Measurements from ENCODE around the gene JAG2.

Gene JAG2

DNA sequence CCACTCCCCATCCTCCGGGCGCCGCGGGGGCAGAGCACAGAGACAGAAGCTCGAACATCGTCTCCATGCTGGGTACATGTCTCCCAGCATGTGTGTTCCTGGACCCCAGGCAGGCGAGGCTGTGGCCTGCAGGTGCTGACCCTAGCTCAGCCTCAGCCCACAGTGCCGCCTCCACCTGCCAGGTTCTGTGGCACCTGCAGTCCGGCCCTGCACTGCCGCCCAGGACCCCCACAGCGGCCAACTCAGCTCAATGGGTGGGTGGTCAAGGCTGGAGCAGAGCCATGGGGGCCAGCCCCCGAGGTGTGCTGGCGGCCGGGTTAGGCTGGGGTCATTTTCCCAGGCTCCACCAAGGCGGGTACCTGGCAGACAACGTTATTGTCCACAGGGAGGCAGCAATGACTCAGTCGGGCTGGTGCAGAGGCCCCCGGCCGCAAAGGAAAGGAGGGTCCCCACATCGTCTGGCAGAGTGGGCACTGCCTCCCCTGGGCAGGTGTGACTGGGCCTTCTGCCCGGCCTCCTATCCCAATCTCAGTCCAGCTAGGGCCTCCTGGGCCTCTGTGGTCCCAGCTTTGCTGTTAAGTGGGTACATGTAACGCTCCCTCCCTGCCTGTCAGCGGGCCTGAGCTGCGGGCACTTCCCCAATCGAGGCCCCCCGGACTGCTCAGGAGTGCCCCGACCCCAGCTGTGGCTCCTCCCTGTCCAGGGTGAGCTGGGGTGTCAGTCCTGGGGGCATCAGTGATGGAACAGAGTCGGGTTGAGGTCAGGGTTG lies 32.8 kb upstream of the JAG2 start:
- ATAC-seq (ENCODE audit: insufficient read depth, low read depth): peak; percentile 3; the same call in 1 of the 3 replicates
- no peak for TF ChIP-seq EZH2 (IDR thresholded peaks at IDR 0.05; ENCODE audit: borderline replicate concordance, low read depth, low read length, severe bottlenecking)
- TF ChIP-seq, protein P1, sequence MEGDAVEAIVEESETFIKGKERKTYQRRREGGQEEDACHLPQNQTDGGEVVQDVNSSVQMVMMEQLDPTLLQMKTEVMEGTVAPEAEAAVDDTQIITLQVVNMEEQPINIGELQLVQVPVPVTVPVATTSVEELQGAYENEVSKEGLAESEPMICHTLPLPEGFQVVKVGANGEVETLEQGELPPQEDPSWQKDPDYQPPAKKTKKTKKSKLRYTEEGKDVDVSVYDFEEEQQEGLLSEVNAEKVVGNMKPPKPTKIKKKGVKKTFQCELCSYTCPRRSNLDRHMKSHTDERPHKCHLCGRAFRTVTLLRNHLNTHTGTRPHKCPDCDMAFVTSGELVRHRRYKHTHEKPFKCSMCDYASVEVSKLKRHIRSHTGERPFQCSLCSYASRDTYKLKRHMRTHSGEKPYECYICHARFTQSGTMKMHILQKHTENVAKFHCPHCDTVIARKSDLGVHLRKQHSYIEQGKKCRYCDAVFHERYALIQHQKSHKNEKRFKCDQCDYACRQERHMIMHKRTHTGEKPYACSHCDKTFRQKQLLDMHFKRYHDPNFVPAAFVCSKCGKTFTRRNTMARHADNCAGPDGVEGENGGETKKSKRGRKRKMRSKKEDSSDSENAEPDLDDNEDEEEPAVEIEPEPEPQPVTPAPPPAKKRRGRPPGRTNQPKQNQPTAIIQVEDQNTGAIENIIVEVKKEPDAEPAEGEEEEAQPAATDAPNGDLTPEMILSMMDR (IDR thresholded peaks at IDR 0.05; ENCODE audit: borderline replicate concordance, extremely low read depth, low read length, poor library complexity, severe bottlenecking): peak; percentile 23
- no peak overlapping the region for H3K9ac ChIP-seq (ENCODE audit: low read depth, low read length)
- peaks cover 22% of the 10 kb centered on the region for H4K20me1 ChIP-seq (ENCODE audit: insufficient read depth, low read length)
- DNase-seq: no peak
- H3K27me3 ChIP-seq (ENCODE audit: insufficient read depth, low read length, poor library complexity): peaks cover 15% of the 10 kb centered on the region
- H3K36me3 ChIP-seq (ENCODE audit: insufficient read depth, low read length): no peaks in the 10 kb centered on the region
- H2AFZ ChIP-seq (ENCODE audit: low read depth, low read length): no peak overlapping the region
- H3K27ac ChIP-seq (ENCODE audit: low read length): no peak overlapping the region
- H3K4me3 ChIP-seq (ENCODE audit: low read depth in 1 of 2, low read length in 2 of 2): no peak overlapping the region
- no peak overlapping the region for H3K4me2 ChIP-seq (ENCODE audit: insufficient read depth, low read length)
- no peaks in the 10 kb centered on the region for H3K9me3 ChIP-seq (ENCODE audit: insufficient read depth, low read length, severe bottlenecking)
- H3K79me2 ChIP-seq (ENCODE audit: insufficient read depth, low read length): no peaks in the 10 kb centered on the region
- H3K4me1 ChIP-seq (ENCODE audit: insufficient read depth, low read length): no peaks in the 10 kb centered on the region

DNA sequence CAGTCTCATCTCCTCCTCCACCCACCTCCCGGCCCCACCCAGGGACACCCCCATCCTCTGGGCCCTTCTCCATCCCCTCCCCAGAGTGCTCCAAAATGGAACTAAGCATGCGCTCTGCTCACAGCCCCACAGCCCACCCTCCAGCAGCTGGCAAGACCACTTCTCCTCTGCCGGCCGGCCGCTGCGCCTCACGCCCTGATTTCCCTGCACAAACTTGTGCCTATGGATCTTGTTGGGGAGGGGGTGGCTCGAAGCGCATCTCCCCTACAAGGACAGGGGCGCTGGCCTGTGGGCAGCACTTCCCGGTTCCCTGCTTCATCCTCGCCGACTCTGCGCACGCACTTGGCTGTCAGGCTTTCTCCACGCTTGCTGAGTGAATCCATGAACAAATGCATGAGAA lies 32.1 kb upstream of the JAG2 start:
- H3K27me3 ChIP-seq (ENCODE audit: insufficient read depth, low read length, poor library complexity): peaks cover 22% of the 10 kb centered on the region
- H3K9ac ChIP-seq (ENCODE audit: low read depth, low read length): no peak overlapping the region
- no peaks in the 10 kb centered on the region for H3K79me2 ChIP-seq (ENCODE audit: insufficient read depth, low read length)
- H3K4me3 ChIP-seq (ENCODE audit: low read depth in 1 of 2, low read length in 2 of 2): no peak overlapping the region
- H3K4me1 ChIP-seq (ENCODE audit: insufficient read depth, low read length): peaks cover 3% of the 10 kb centered on the region; the same call in 1 of the 2 replicates
- ATAC-seq (ENCODE audit: insufficient read depth, low read depth) (no peak), DNase-seq (no peak)
- H2AFZ ChIP-seq (ENCODE audit: low read depth, low read length): no peak overlapping the region
- TF ChIP-seq, protein P1 (IDR thresholded peaks at IDR 0.05; ENCODE audit: borderline replicate concordance, extremely low read depth, low read length, poor library complexity, severe bottlenecking): no peak
- TF ChIP-seq EZH2 (IDR thresholded peaks at IDR 0.05; ENCODE audit: borderline replicate concordance, low read depth, low read length, severe bottlenecking): no peak
- H3K4me2 ChIP-seq (ENCODE audit: insufficient read depth, low read length): no peak overlapping the region
- H3K9me3 ChIP-seq (ENCODE audit: insufficient read depth, low read length, severe bottlenecking): no peaks in the 10 kb centered on the region
- no peaks in the 10 kb centered on the region for H3K36me3 ChIP-seq (ENCODE audit: insufficient read depth, low read length)
- H4K20me1 ChIP-seq (ENCODE audit: insufficient read depth, low read length): peaks cover 22% of the 10 kb centered on the region
- no peak overlapping the region for H3K27ac ChIP-seq (ENCODE audit: low read length)

DNA sequence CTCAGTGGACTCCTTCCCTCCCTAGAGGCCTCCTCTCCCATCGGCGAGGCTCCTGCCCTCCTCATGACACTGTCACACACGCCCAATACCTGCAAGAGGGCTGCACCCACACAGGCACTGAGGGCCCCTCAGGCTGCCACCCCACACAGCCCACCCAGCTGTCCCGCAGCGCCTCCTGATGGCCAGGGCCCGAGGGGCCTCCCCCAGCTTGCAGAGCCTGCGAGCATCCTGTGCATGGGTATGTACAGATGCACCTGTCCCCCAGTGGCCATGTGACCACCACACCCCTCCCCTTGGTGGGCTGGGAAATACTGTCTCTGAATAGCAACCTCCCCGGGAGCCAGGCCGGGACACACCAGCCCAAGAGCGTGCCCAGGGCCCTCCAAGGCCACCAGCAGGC lies 31.5 kb upstream of the JAG2 start:
- Histone ChIP-seq H3K27ac (ENCODE audit: low read length) (no peak overlapping the region), H3K79me2 (ENCODE audit: insufficient read depth, low read length) (no peaks in the 10 kb centered on the region), H2AFZ (ENCODE audit: low read depth, low read length) (no peak overlapping the region), H3K9ac (ENCODE audit: low read depth, low read length) (no peak overlapping the region), H3K36me3 (ENCODE audit: insufficient read depth, low read length) (no peaks in the 10 kb centered on the region), H4K20me1 (ENCODE audit: insufficient read depth, low read length) (peaks cover 20% of the 10 kb centered on the region), H3K4me3 (ENCODE audit: low read depth in 1 of 2, low read length in 2 of 2) (no peak overlapping the region), H3K27me3 (ENCODE audit: insufficient read depth, low read length, poor library complexity) (peaks cover 27% of the 10 kb centered on the region), H3K9me3 (ENCODE audit: insufficient read depth, low read length, severe bottlenecking) (no peaks in the 10 kb centered on the region), H3K4me1 (ENCODE audit: insufficient read depth, low read length) (peaks cover 4% of the 10 kb centered on the region; the same call in 1 of the 2 replicates), H3K4me2 (ENCODE audit: insufficient read depth, low read length) (no peak overlapping the region)
- ATAC-seq (ENCODE audit: insufficient read depth, low read depth) (no peak), DNase-seq (no peak)
- TF ChIP-seq EZH2 (IDR thresholded peaks at IDR 0.05; ENCODE audit: borderline replicate concordance, low read depth, low read length, severe bottlenecking): no peak
- TF ChIP-seq, protein P1 (IDR thresholded peaks at IDR 0.05; ENCODE audit: borderline replicate concordance, extremely low read depth, low read length, poor library complexity, severe bottlenecking): peak; percentile 38

Measured in DND-41 (cell line).